Psoas muscle (tissue), 8 donors: Measurements from ENCODE around the gene PPP2R3A. TPM values are rescaled to one million over a fixed set of nuclear protein-coding genes. Genes with fewer than 3 reads are reported as not detected.

Experiments
- ATAC-seq, 4 donors: fragments of 200-7000 bp; cut with Tn5 transposase; one replicate each; pipeline ENCODE4 v1.9.1; 2020; ENCODE audit warnings: moderate library complexity in 3 of 4, mild to moderate bottlenecking in 2 of 4
- DNase-seq, 2 donors: peaks; one replicate each; pipeline ENCODE4 v3.0.0-alpha.2; 2020
- H3K27ac ChIP-seq: fragments of 200-600 bp; one replicate; pipeline ENCODE4 v1.8.0; 2022
- H3K27me3 ChIP-seq, 3 donors: fragments of 200-600 bp in 1 of 3; one replicate each; pipeline versions ENCODE4 v1.6.1 to v1.8.0; 2013 to 2022; ENCODE audit warnings: low read length in 2 of 3, mild to moderate bottlenecking in 2 of 3, moderate library complexity in 1 of 3; ENCODE audit not compliant: insufficient read depth in 3 of 3
- H3K36me3 ChIP-seq, 2 donors: fragments of 200-600 bp in 1 of 2; one replicate each; pipeline versions ENCODE4 v1.6.1 to v1.8.0; 2013 to 2022; ENCODE audit warnings: low read depth in 1 of 2, mild to moderate bottlenecking in 1 of 2, moderate library complexity in 1 of 2; ENCODE audit not compliant: insufficient read depth in 1 of 2
- H3K4me1 ChIP-seq: fragments of 200-600 bp; one replicate; pipeline ENCODE4 v1.8.0; 2022
- H3K4me3 ChIP-seq: fragments of 200-600 bp; one replicate; pipeline ENCODE4 v1.8.0; 2022; ENCODE audit warnings: mild to moderate bottlenecking
- H3K9me3 ChIP-seq: fragments of 200-600 bp; one replicate; pipeline ENCODE4 v1.8.0; 2022
- CTCF ChIP-seq: fragments of 200-600 bp; IDR thresholded peaks from one replicate; pipeline ENCODE4 v1.8.0; 2022; ENCODE audit warnings: antibody characterized with exemption
- WGBS, 3 donors: extraction: QIAGEN DNeasy Blood & Tissue Kit; methylation state at CpG; one replicate each; pipeline versions ENCODE4 v1.1.6 to v1.1.7; 2013; 5-methylcytosine and 5-hydroxymethylcytosine counted together
- intact Hi-C, 2 donors: fragments of 100-400 bp; cut with DNase I; formaldehyde crosslinking; loops; one replicate each; pipeline versions ENCODE4 v1.11.0 to v1.14.2; 2022
- polyA plus RNA-seq, 3 donors: library from polyadenylated mRNA; stranded (reverse); fragments of 200-250 nt; gene quantifications; one replicate each; pipeline ENCODE4 v1.2.3, GENCODE V29; 2013
- total RNA-seq, 4 donors: library from RNA; stranded (reverse); fragmentation: NEBNext Ultra II Directional in 2 of 4; extraction: Animal tissue kit (Norgen Biotek cat#: 25700) in 2 of 4; gene quantifications; one replicate each; pipeline versions ENCODE4 v1.2.1 to v1.2.4, GENCODE V29; 2021 to 2023
- donor health status: healthy with polysubstance abuse.
- donor health status: DM: no; HTN: no; CAD: no; lungs with moderate emphysema.
- donor health status: Bipolar disorder and iron deficiency.
- donor health status: healthy.
- donor health status: DM: yes; HTN: yes; CAD: no.
- donor health status: DM: no; HTN: no; CAD: no.
- donor health status: DM: no; HTN: no; CAD: no.
- donor health status: DM: yes; HTN: yes; CAD: no.

Gene PPP2R3A
- total and polyA plus RNA-seq, 7 donors: 5.4 to 134 (median 45.5) TPM

DNA sequence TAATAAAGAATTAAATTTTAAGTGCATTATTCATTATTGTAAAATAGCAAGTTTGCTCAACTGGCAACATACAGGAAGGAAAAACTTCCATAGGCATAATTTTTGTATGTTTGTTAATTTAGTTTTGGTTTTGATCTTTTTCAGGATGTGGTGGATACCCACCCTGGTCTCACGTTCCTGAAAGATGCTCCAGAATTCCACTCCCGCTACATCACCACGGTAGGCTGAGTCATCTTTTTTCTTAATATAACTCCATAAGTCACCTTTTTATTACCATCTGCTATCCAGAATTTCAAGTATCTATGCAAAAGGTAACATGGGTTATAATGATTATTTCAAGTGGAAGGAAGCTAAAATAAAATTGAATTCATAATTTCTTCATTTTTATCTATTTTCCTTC, 104.8 kb downstream of the PPP2R3A start:
- intact Hi-C loops: loop anchor here in 1 of 2 donors (5.0 to 10.0 kb wide), 3 partner anchors 124 to 942 kb away; partner anchors contain the start of genes MSL2 and STAG1
- no peaks in the 10 kb centered on the region for H3K9me3 ChIP-seq
- DNase-seq (no peak), ATAC-seq (peak; percentile 76 to 84 (median 80))
- peak overlapping the region; percentile 88 for H3K27ac ChIP-seq
- peaks cover 34% of the 10 kb centered on the region for H3K4me1 ChIP-seq
- 18 to 38% (median 31%) methylated on average over 3 of the region's 3 CpGs for WGBS, 3 donors
- no peaks in the 10 kb centered on the region for H3K27me3 ChIP-seq
- TF ChIP-seq CTCF: no peak
- H3K4me3 ChIP-seq: no peak overlapping the region
- peaks cover 0 to 10% of the 10 kb centered on the region in 2 donors for H3K36me3 ChIP-seq

- no peaks in the 10 kb centered on the region for H3K27me3 ChIP-seq
- no peaks in the 10 kb centered on the region for H3K9me3 ChIP-seq
- intact Hi-C loops: loop anchor here in 1 of 2 donors (5.0 to 10.0 kb wide), 3 partner anchors 124 to 941 kb away; partner anchors contain the start of genes MSL2 and STAG1
- ATAC-seq (peak; percentile 47 to 56 (median 52)), DNase-seq (peak in 1 of 2 donors; percentile 55)
- TF ChIP-seq CTCF: peak; percentile 22
- peaks cover 43% of the 10 kb centered on the region for H3K4me1 ChIP-seq
- WGBS, 3 donors: 31 to 46% (median 32%) methylated on average over 9 of the region's 9 CpGs
- peak overlapping the region; percentile 88 for H3K27ac ChIP-seq
- peaks cover 0 to 7% of the 10 kb centered on the region in 2 donors for H3K36me3 ChIP-seq
- H3K4me3 ChIP-seq: no peak overlapping the region
These were observed 105.7 kb downstream of the PPP2R3A start for GRCh38 chr3:136070953-136071949.

DNA sequence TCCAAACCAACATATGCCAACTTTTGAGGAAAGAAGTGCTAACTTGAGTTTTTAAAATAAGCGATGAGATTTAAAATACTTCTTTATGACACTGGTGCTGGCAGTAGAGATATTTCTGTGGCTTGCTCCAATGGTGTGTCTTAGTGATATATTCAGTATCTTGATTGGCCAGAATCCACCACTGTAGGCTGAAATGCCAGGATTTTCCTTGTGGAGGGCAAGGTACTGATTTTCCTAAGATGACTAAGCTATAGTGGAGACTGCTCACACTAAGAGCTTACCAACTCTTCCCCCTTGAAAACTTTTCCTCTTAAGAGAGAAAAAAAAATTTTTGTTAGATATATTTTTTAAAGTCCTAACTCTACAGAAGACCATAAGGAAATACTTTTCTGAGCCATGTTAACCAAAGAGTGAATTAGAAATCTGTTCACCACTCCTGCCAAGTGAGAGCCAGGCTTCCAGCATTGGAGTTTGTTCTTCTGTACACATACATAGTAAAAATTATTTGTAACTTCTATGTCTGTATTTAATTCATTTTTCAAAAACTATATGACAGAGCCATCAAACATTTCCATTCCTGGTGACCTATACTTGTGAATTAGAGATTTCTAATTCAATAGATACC, 109.1 kb downstream of the PPP2R3A start:
- DNase-seq: no peak
- H3K27me3 ChIP-seq: no peaks in the 10 kb centered on the region
- H3K27ac ChIP-seq: peak overlapping the region; percentile 88
- peaks cover 45% of the 10 kb centered on the region for H3K4me1 ChIP-seq
- no peak for TF ChIP-seq CTCF
- no peak overlapping the region for H3K4me3 ChIP-seq
- WGBS, 3 donors: 47 to 81% (median 52%) methylated on average over 1 of the region's 1 CpG
- no peak for ATAC-seq
- H3K36me3 ChIP-seq: peaks cover 0 to 8% of the 10 kb centered on the region in 2 donors
- no peaks in the 10 kb centered on the region for H3K9me3 ChIP-seq
- intact Hi-C loops: loop anchor here (2.0 to 10.0 kb wide), 8 partner anchors 120 to 938 kb away; partner anchors contain the start of genes MSL2 (in 2 of the 2), STAG1 (in 2 of the 2) and PCCB (in 1 of the 2)

DNA sequence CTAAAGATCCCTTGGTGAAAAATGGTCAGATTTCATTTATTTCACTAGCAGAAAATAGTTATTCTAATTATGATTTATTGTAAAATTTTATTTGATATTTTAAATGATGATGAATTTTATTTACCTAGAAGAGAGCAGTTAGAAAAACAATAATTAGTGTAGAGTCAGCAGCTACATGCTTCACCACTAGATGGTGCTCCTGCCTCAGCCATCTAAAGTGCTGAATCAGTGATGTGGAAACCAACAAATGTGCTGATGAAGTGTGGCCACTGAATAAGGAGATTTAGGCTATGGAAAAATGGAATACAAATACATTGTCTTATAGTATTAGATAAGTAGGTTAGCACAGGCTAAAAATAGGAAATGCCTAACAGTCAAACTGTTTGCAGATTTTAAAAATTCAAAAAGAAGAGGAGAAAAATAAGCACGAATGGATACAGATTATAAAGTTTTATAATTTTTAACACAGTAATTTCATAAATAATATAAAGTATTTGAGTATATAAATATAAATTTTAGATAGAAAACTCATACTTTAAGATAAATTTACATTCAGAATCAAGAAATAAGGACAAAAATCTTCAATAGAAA, 109.8 kb downstream of the PPP2R3A start:
- 83 to 92% (median 84%) methylated on average over 1 of the region's 1 CpG for WGBS, 3 donors
- ATAC-seq (peak; percentile 84 to 88 (median 85)), DNase-seq (peak; percentile 57 to 69)
- TF ChIP-seq CTCF: peak; percentile 95
- intact Hi-C loops: loop anchor here (2.0 to 10.0 kb wide), 7 partner anchors 119 to 937 kb away; partner anchors contain the start of genes MSL2 (in 2 of the 2), PCCB (in 1 of the 2) and STAG1 (in 1 of the 2)
- Histone ChIP-seq H3K27me3 (no peaks in the 10 kb centered on the region), H3K9me3 (no peaks in the 10 kb centered on the region), H3K4me1 (peaks cover 45% of the 10 kb centered on the region), H3K27ac (peak overlapping the region; percentile 88), H3K4me3 (peak overlapping the region; percentile 13), H3K36me3 (peaks cover 0 to 14% of the 10 kb centered on the region in 2 donors)
